GM23248 (cell line): ENCODE measurements around the gene SNAP91. TPM values are rescaled to one million over a fixed set of nuclear protein-coding genes. Genes with fewer than 3 reads are reported as not detected.

Experiments
- DNase-seq: peaks from one replicate; pipeline ENCODE4 v3.0.0-alpha.2; 2015
- H2AFZ ChIP-seq: fragments of 200-600 bp; sonication (generic); 2 replicates; pipeline ENCODE4 v1.6.1; 2016; ENCODE audit warnings: antibody characterized with exemption
- H3F3A ChIP-seq: fragments of 200-600 bp; sonication (generic); 2 replicates; pipeline ENCODE4 v1.6.1; 2016; ENCODE audit warnings: mild to moderate bottlenecking, antibody characterized with exemption, mixed run types; ENCODE audit not compliant: insufficient read depth
- H3K27ac ChIP-seq: fragments of 200-600 bp; sonication (generic); 2 replicates; pipeline ENCODE4 v1.5.1; 2016; ENCODE audit warnings: mild to moderate bottlenecking
- H3K27me3 ChIP-seq: fragments of 200-600 bp; sonication (generic); replicated peaks from 2 replicates; pipeline ENCODE4 v1.6.1; 2016; ENCODE audit warnings: mild to moderate bottlenecking; ENCODE audit not compliant: insufficient read depth
- H3K36me3 ChIP-seq: fragments of 200-600 bp; sonication (generic); 2 replicates; pipeline ENCODE4 v1.6.1; 2016; ENCODE audit warnings: low read depth, mild to moderate bottlenecking
- H3K4me1 ChIP-seq: fragments of 200-600 bp; sonication (generic); 2 replicates; pipeline ENCODE4 v1.6.1; 2016; ENCODE audit warnings: mild to moderate bottlenecking; ENCODE audit not compliant: insufficient read depth
- H3K4me2 ChIP-seq: fragments of 200-600 bp; sonication (generic); one replicate; pipeline ENCODE4 v1.6.1; 2016; ENCODE audit warnings: mild to moderate bottlenecking; ENCODE audit not compliant: unreplicated experiment
- H3K4me3 ChIP-seq: fragments of 200-600 bp; sonication (generic); 2 replicates; pipeline ENCODE4 v1.5.1; 2016; ENCODE audit warnings: mild to moderate bottlenecking
- H3K79me2 ChIP-seq: fragments of 200-600 bp; sonication (generic); 2 replicates; pipeline ENCODE4 v1.6.1; 2016; ENCODE audit warnings: mild to moderate bottlenecking; ENCODE audit not compliant: insufficient read depth
- H3K9ac ChIP-seq: fragments of 200-600 bp; sonication (generic); 2 replicates; pipeline ENCODE4 v1.6.1; 2016; ENCODE audit warnings: mild to moderate bottlenecking
- H3K9me2 ChIP-seq: fragments of 200-600 bp; sonication (generic); 2 replicates; pipeline ENCODE4 v1.6.1; 2016; ENCODE audit warnings: mixed run types, mild to moderate bottlenecking, moderate library complexity; ENCODE audit not compliant: insufficient read depth
- H3K9me3 ChIP-seq: fragments of 200-600 bp; sonication (generic); one replicate; pipeline ENCODE4 v1.6.1; 2017; ENCODE audit warnings: low read depth
- H4K20me1 ChIP-seq: fragments of 200-600 bp; sonication (generic); 2 replicates; pipeline ENCODE4 v1.6.0; 2016; ENCODE audit not compliant: insufficient read depth
- EZH2 ChIP-seq: fragments of 200-600 bp; sonication (generic); IDR thresholded peaks from 2 replicates; pipeline ENCODE4 v1.6.1; 2018; ENCODE audit warnings: antibody characterized with exemption, mild to moderate bottlenecking; ENCODE audit not compliant: insufficient read depth, poor library complexity, severe bottlenecking
- EZH2phosphoT487 ChIP-seq: fragments of 200-600 bp; sonication (generic); IDR thresholded peaks from 2 replicates; pipeline ENCODE4 v1.6.1; 2018; ENCODE audit warnings: antibody characterized with exemption, moderate library complexity, mild to moderate bottlenecking, low read depth; ENCODE audit not compliant: insufficient read depth
- WGBS, 2 experiments: methylation state at CpG; one replicate each; pipeline ENCODE4 v1.1.6; 2015 to 2017; ENCODE audit warnings: low lambda C conversion rate in 2 of 2, low coverage in 1 of 2; ENCODE audit errors: missing lambda C conversion rate in 2 of 2; 5-methylcytosine and 5-hydroxymethylcytosine counted together
- in situ Hi-C: fragments of 300-500 bp; cut with MboI; formaldehyde crosslinking; loops from 2 replicates; pipeline ENCODE4 v1.15.0; 2020
- polyA plus RNA-seq: library from polyadenylated mRNA; unstranded; fragments of >200 nt; fragmentation: Nextera tagmentation; extraction: Ambion mirVana; gene quantifications from 2 replicates; pipeline ENCODE4 v1.2.1, GENCODE V29; 2016
- total RNA-seq: library from RNA; depleted of rRNA; stranded (reverse); fragments of >200 nt; shearing (Covaris generic); gene quantifications from 2 replicates; pipeline ENCODE4 v1.2.3, GENCODE V29; 2014

The SNAP91 gene
- total and polyA plus RNA-seq, 2 experiments from 2014 or later, result not detected

DNA sequence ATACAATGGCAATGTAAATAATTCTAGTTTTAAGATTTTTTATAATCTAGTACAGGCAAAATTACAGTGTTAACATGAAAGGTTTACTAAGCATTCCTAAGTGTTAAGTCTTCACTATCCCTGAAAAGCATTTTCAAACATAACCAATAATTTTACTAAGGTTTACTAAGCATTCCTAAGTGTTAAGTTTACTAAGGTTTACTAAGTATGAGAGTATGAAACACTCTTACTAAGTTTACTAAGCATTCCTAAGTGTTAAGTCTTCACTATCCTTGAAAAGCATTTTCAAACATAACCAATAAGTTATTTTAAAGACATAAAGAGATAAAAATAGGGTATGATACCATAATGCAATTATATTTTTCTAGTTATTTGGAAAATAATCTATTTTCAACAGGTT is 114.0 kb downstream of the SNAP91 start:
- Histone ChIP-seq H2AFZ (no peak overlapping the region), H3K9ac (no peak overlapping the region), H3K36me3 (no peaks in the 10 kb centered on the region), H3F3A (no peaks in the 10 kb centered on the region), H3K9me3 (no peaks in the 10 kb centered on the region), H3K4me2 (no peak overlapping the region), H3K27me3 (no peaks in the 10 kb centered on the region), H3K4me3 (no peak overlapping the region), H3K27ac (no peak overlapping the region), H3K79me2 (no peaks in the 10 kb centered on the region), H3K4me1 (no peaks in the 10 kb centered on the region; the same call in 1 of the 2 replicates), H3K9me2 (no peaks in the 10 kb centered on the region), H4K20me1 (no peaks in the 10 kb centered on the region)
- in situ Hi-C loops, result no loop called here
- peak; percentile 62 for DNase-seq
- TF ChIP-seq EZH2, result no peak
- TF ChIP-seq EZH2phosphoT487, result no peak

DNA sequence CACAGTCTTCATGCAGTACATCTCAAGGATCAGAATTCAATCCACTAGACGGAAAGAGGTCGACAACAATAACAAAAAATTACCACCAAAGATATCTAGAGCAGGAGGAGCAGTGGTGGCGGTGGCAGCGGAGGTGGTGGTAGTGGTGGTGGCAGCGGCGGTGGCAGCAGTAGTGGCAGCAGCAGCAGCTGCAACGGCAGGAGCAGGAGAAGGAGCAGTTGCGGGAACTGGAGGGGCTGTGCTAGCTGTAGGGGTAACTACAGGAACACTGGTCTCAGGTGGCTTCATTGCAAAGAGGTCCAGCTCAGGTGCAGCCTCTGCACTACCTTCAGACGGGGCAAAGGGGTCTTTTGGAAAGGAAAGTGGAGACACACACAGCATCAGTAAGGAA is 115.5 kb downstream of the SNAP91 start:
- H3K9me3 ChIP-seq, result no peaks in the 10 kb centered on the region
- no peak overlapping the region for H3K9ac ChIP-seq
- H3K27ac ChIP-seq, result no peak overlapping the region
- TF ChIP-seq EZH2, result no peak
- TF ChIP-seq EZH2phosphoT487, result no peak
- no peaks in the 10 kb centered on the region for H3K79me2 ChIP-seq
- no peak overlapping the region for H3K4me3 ChIP-seq
- no peaks in the 10 kb centered on the region; the same call in 1 of the 2 replicates for H3K4me1 ChIP-seq
- H3K27me3 ChIP-seq, result no peaks in the 10 kb centered on the region
- no peak for DNase-seq
- no peaks in the 10 kb centered on the region for H3F3A ChIP-seq
- H4K20me1 ChIP-seq, result no peaks in the 10 kb centered on the region
- no peak overlapping the region for H2AFZ ChIP-seq
- WGBS, 2 experiments, result 92 to 94% methylated on average over 9 of the region's 9 CpGs
- in situ Hi-C loops, result no loop called here
- H3K4me2 ChIP-seq, result no peak overlapping the region
- no peaks in the 10 kb centered on the region for H3K9me2 ChIP-seq
- H3K36me3 ChIP-seq, result no peaks in the 10 kb centered on the region

DNA sequence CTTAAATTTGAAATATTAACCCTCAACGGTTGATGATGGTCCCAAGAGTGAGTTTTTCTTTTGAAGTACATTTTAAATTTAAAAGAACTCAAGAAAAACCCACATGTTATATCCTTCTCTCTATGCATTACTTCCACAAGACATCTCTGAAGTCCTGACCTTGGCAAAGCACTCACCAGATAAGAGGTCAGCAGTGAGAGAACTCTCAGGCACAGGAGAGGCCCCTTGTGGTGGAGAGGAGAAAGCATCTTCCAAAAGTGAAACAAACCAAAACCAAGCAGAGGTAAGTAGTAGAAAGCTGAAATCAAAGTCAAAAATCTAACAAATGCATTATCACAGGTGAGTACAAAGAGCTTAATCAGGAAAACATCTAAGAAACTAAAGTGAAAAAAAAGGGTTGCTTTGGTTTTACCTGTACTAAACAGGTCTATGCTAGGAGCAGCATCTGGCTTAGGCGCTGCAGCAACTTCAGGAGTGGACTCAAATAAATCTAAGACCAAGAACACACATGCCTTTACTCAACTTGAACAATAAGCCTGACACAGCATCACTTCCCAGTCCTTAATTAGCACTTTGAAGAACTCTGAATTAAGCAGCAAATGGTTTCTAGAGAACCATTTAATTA is 116.0 kb downstream of the SNAP91 start:
- Histone ChIP-seq H3K27ac (no peak overlapping the region), H3K9ac (no peak overlapping the region), H3K27me3 (no peaks in the 10 kb centered on the region), H3K4me3 (no peak overlapping the region), H3K9me2 (no peaks in the 10 kb centered on the region), H3K4me2 (no peak overlapping the region), H3K4me1 (no peaks in the 10 kb centered on the region; the same call in 1 of the 2 replicates), H3K36me3 (no peaks in the 10 kb centered on the region), H3F3A (no peaks in the 10 kb centered on the region), H3K79me2 (no peaks in the 10 kb centered on the region), H4K20me1 (no peaks in the 10 kb centered on the region), H2AFZ (no peak overlapping the region), H3K9me3 (no peaks in the 10 kb centered on the region)
- in situ Hi-C loops, result no loop called here
- peak; percentile 38 for DNase-seq
- 71 to 72% methylated on average over 2 of the region's 2 CpGs for WGBS, 2 experiments
- TF ChIP-seq EZH2, result no peak

DNA sequence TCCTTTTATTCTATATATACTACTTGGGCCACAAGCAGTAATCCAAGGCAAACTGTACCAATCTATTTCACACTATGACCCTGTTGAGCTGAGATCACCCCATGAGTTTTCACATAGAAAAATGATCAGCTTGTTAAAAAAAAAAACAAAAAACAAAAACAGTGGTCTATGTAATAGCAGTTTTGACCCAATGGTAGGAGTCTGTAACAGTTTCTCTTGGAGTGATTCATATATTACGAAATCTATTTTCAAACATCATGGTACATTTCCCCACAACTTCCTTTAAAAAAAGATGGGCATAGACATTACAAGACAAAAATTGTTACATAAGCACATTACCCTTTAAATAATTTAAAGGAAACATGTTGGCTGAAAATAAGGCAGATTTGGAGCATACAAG is 118.5 kb downstream of the SNAP91 start:
- Histone ChIP-seq H2AFZ (no peak overlapping the region), H3K4me3 (no peak overlapping the region), H3K36me3 (no peaks in the 10 kb centered on the region), H3K79me2 (no peaks in the 10 kb centered on the region), H3K9me2 (no peaks in the 10 kb centered on the region), H3K9ac (no peak overlapping the region), H4K20me1 (no peaks in the 10 kb centered on the region), H3F3A (no peaks in the 10 kb centered on the region), H3K27me3 (no peaks in the 10 kb centered on the region), H3K27ac (no peak overlapping the region), H3K4me2 (no peak overlapping the region), H3K4me1 (no peaks in the 10 kb centered on the region; the same call in 1 of the 2 replicates), H3K9me3 (no peaks in the 10 kb centered on the region)
- DNase-seq, result peak; percentile 41
- 36 to 45% methylated on average over 1 of the region's 1 CpG for WGBS, 2 experiments
- in situ Hi-C loops, result no loop called here
- TF ChIP-seq EZH2 (no peak), EZH2phosphoT487 (no peak)

DNA sequence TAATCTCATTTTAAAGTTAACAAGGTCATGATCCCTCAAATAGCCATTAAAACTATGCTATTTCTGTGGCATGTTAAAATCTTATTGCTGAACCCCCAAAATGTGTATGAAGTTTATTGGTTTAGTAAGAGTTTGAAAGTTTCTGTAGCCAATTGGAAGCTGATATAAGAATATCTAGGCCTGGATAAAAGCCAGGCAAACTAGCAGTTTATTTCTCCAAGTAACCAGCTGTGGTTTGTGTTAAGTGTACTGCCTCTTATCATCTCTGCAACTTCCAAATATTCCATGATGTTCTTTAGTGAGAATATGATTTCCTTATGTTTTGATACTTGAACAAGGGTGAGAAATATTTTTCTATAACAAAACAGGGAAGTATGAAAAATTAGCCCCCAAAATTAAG is 119.8 kb downstream of the SNAP91 start:
- H2AFZ ChIP-seq, result no peak overlapping the region
- no peak overlapping the region for H3K4me3 ChIP-seq
- no peak overlapping the region for H3K4me2 ChIP-seq
- H3F3A ChIP-seq, result no peaks in the 10 kb centered on the region
- no peaks in the 10 kb centered on the region for H3K36me3 ChIP-seq
- H3K27ac ChIP-seq, result no peak overlapping the region
- no peaks in the 10 kb centered on the region for H3K4me1 ChIP-seq
- no peaks in the 10 kb centered on the region for H4K20me1 ChIP-seq
- no peaks in the 10 kb centered on the region for H3K9me3 ChIP-seq
- H3K79me2 ChIP-seq, result no peaks in the 10 kb centered on the region
- DNase-seq, result no peak
- H3K9me2 ChIP-seq, result no peaks in the 10 kb centered on the region
- no peak for TF ChIP-seq EZH2phosphoT487
- TF ChIP-seq EZH2, result no peak
- in situ Hi-C loops, result no loop called here
- no peaks in the 10 kb centered on the region for H3K27me3 ChIP-seq
- H3K9ac ChIP-seq, result no peak overlapping the region
